Measurements from ENCODE around the gene DGKI.
"Not testable (repeated sequence)": the region's sequence is repeated elsewhere in the genome, so short reads cannot be mapped to it uniquely, and the experiment has no call there.

The DGKI gene

DNA sequence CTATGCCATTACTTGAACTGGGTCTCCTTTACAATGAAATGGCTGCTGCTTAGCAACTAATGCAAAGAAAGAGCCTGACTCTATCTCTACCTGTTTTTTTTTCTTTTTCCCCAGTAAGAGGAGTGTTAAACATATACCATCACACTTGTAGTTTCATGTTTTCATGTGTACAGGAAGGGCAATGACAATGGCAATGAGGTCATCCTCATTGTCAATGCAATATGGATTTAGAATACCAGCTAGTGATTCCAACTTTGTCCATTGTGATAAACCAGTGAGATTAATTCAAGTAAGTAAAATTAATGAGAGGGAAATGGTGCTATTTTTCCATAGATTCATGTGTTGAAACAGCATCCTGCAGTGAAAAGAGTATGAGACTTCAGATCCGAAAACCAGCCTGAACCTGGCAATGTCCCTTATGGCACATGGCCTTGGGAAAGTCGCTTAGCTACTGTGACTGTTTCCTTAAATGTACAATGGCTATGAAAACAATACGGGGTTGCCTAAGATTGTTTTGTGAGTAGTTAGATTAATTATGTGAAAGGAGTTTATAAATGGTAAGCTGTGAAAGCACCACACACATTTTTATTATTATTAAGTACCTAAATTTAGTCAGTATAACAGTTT is 11.2 kb downstream of the DGKI start:
- no peak for DNase-seq

- no peak for DNase-seq
These were observed 12.2 kb downstream of the DGKI start for GRCh38 chr7:137834552-137834951.

DNA sequence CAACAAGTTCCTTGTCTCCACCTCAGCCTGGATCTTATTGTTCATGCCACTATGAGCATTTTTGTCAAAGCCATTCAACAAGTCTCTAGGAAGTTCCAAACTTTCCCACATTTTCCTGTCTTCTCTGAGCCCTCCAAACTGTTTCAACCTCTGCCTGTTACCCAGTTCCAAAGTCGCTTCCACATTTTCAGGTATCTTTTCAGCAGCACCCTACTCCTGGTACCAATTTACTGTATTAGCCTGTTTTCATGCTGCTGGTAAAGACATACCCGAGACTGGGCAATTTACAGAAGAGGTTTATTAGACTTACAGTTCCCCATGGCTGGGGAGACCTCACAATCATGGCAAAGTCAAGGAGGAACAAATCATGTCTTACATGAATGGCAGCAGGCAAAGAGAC is 13.8 kb downstream of the DGKI start:
- not testable (repeated sequence) for DNase-seq

- DNase-seq, result no peak
These were observed 14.4 kb downstream of the DGKI start for GRCh38 chr7:137832382-137832781.

GRCh38 chr7:137831555-137831954 is 15.2 kb downstream of the DGKI start:
- DNase-seq, result not testable (repeated sequence)

DNA sequence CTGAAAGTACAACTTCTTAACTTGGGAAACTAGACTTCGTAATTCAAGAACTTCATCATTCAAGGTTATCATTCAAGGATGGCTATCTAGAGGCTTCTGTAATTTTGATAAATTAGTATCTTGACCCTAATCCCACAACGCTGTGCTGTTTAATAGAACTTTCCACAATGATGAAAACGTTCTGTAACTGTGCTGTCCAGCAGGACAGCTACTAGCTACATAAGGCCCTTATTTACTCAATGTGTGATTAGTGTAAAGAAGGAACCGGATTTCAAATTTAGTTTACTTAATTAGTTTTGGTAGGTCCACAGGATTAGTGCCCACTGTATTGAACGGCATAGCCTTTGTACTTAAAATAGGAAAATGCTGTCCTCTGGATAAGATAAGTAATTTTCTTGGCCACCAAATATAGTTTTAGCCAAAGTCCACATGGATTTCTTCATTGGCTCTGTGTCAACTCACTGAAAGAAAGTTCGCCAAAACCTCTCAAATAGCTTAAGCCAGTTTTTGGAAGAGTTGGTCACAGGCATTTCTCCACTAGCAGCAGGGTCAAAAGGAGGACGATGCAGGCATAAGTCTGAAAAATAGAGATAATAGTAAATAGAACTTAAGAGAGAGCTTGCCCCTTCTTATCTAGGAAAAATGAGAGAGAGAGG is 17.3 kb downstream of the DGKI start:
- no peak for DNase-seq

GRCh38 chr7:137828456-137828855 is 18.3 kb downstream of the DGKI start:
- no peak for DNase-seq

- DNase-seq, result no peak
These were observed 21.3 kb downstream of the DGKI start for GRCh38 chr7:137825489-137825888.

DNA sequence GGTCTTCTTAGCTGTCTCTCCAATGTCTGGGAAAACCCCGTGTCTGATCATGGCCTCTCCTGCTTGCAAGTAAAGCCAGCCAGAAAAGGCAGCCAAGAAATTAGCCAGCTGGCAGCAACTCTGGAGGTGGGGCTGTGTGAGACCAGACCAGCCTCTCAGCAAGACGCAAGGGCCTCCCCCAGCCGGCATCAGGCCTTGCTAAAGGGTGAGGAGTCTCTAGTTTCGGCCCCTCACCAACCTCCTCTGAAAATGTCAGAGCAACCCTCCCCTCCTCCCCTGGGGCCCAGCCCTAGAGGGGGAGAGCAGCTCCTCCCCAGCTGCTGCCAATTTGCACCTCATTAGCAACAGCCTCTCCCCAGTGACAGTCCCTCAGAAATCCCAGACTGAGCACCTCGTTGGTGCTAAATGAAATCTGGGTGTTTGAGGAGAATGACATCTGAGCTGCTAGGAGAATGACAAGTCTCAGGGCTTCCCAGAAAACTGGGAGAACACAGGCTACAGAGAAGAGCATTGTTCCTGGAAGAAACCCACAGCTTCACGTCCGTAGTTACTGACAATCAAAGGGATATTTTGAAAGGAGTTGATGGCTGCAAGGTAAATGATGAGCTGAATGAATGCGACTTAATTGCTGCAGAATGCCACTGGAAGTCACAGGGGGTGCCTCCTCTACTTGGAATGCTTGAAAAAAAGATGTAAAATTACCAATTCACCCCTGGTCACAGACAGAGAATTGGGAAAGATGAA is 25.9 kb downstream of the DGKI start:
- no peak for DNase-seq

GRCh38 chr7:137820156-137820555 is 26.6 kb downstream of the DGKI start:
- DNase-seq, result no peak

- no peak for DNase-seq
These were observed 28.7 kb downstream of the DGKI start for GRCh38 chr7:137818036-137818435.

- DNase-seq, result peak in 1 of 2 donors; percentile 18
These were observed 30.0 kb downstream of the DGKI start for GRCh38 chr7:137816696-137817320.

DNA sequence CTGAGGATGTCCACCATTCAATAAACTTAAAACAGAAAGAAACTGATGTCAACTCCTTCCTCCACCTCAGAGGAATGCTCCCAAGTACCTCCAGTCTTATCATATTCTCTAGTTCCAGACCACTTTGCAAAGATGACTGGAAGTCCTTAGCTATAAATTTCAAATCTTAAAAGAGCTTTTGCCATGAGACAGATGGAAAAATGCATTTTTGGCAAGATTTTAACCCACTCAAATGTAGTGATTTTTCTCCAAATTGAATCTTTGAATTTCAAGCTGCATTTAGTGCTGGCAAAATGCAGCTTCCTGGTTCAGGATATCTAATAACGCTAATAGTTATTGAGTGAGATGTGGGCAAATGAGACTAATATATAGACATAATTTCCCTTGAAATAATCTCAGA is 33.2 kb downstream of the DGKI start:
- DNase-seq, result no peak

DNA sequence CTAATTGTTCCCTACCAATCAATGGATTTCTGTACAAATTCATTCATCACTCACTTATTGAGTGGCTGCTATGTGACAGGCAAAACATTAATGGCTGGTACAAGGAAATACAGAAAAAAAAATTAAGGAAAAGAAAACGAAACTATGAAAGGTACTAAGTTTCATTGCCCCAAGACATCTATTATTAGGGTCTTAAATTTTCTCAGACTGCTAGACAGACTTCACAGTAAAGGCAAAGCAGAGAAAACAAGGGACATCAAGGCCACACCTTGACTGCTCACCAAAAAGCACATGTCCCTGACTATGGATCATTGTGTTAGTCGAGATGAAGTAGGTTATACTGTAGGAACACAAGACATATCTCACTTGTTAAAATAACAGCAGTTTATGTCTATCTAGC is 36.5 kb downstream of the DGKI start:
- DNase-seq, result no peak

- DNase-seq, result no peak
These were observed 41.9 kb downstream of the DGKI start for GRCh38 chr7:137804836-137805235.

DNA sequence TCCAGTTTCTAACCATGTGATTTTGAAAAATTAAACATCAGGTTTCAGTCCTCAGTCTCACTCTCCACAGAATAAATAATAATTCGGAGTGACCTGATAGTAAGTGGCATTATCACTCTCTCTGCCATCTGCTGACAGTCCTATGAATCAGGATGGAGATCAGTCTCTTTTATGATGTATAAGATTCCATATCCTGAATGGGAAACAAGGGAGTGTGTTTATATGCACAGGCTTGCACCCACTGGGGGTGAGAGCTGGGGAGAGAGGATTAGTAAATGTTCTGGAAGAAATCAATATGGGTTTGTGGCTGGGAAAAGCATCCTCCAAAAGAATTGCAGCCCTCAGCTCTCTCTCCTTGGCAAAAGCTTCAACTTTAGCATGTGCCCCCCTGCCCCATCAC is 45.3 kb downstream of the DGKI start:
- no peak for DNase-seq

DNA sequence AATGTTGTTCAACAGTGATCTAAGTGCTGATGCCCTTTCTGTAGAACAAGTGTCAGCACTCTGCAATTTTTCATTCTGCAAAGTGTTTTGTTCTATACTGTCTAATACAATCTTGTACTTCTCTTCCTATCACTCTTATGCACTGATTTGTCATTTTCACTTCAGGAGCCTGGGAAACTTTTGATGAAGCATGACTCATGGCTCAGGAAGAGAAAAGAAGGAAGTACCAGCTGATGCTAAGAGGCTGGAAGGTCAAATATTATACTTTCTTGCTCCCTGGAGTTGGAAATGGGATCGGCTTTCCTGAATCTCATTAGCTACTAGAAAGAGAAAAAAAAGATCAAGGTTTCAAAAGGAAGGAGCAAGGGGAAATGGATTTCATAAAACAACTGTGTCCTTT is 45.8 kb downstream of the DGKI start:
- peak; percentile 54 to 75 for DNase-seq

GRCh38 chr7:137798073-137798763 is 48.6 kb downstream of the DGKI start:
- DNase-seq, result peak in 1 of 2 donors; percentile 35

- peak; percentile 31 to 67 for DNase-seq
These were observed 51.6 kb downstream of the DGKI start for GRCh38 chr7:137795211-137795610.

DNA sequence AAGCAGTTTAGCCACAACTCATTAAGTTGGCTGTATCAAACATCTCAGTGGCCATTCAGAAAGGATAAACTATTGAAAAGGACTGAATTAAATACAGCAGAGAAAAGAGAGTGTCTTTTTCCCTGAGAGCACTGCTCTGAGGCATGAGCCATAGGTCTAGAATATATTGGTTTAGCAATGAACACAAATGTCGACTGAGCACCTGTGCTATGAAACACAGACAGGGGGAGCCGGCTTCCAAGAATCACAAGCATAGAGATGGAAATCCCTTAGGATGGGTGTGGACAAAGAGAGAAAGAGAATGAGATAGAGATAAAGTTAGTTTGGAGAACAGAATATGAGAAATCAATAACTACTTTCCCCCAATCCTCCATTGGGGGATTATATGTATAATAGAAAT is 54.8 kb downstream of the DGKI start:
- no peak for DNase-seq

GRCh38 chr7:137790828-137791227 is 55.9 kb downstream of the DGKI start:
- no peak for DNase-seq

DNA sequence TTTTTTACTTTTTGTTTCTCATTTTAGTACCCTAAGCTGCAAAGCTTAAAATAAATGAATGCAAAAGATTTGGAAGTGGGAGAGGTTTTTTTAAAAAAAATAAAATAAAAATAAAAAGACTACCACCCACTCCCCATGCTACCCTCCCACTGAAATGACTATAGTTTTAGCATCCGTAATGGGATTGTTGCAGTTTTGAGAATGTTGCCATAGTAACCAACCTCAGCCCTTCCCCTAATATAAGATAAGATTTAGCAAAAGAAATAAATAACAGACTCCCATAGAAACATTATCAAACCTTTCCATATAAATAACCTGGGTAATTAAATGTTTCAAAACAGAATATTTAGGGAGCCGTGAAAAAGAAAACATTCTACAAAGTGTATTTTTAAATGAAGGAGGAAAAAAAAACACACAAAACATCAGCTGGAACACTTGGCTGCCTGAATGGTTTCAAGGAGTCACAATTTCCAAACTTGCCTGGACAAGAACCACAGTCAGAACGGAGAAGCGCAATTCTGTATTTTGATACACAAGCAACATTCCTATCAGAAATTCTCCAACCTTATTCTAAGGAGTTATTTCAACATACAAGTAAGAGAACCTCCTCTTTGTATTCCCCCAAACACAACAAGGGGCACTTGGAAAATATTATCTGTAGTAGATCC is 57.4 kb downstream of the DGKI start:
- DNase-seq, result no peak

Measured in inflammatory macrophage treated with lipopolysaccharide for 1 hour (primary cell).